Stimulated activated CD8-positive, alpha-beta memory T cell treated with anti-CD3 and anti-CD28 coated beads, Interleukin-2, amount 100 ng/mL, for 48 hours (primary cell): ENCODE results near the gene DSC3.

ENCODE experiments used
- DNase-seq, 2 donors: peaks; one replicate each; pipeline ENCODE4 v3.0.0-alpha.2; 2020; ENCODE audit warnings: low read depth in 2 of 2

Gene DSC3

DNA sequence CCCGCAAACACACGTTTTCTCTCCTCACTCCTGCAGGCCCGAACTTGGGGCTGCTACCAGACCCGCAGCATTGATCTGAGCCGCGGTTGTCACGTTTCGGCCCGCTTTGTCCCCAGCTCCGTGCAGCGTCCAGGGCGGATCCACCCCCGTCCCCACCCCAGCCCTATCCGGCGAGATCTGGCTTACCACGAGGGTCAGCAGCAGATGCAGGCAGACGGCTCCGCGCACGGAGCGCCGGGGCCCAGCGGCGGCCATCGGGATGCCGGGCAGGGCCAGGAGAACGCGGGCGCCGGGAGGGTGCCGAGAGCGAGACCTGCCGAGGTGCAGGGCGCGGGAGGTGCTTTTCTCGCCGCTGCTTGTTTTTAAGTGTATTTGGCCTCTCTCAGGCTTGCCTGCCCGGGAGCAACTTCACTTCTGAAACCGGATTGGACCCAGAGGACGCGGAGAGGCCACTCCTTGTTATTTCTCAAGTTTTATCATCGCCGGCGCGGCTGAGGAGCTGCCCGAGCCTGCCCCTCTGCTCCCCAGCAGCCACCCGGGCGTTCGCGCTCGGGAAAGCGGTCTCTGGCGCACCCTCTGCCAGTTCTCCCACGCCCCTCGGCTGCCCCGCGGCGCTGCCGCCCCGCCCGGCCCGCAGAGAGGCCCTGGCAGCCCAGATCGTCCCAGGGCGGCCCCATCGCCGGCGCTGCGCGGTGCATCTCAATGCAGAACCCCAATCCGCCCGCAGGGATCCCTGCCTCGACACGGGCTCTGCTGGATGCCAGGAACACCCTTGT is at the start of gene DSC3:
Gene DSC3, minus strand, starts transcription at position 337 of the 776 bp plus-strand sequence. Its CDS starts 82 bp downstream, at position 255.
- no peak for DNase-seq

DNA sequence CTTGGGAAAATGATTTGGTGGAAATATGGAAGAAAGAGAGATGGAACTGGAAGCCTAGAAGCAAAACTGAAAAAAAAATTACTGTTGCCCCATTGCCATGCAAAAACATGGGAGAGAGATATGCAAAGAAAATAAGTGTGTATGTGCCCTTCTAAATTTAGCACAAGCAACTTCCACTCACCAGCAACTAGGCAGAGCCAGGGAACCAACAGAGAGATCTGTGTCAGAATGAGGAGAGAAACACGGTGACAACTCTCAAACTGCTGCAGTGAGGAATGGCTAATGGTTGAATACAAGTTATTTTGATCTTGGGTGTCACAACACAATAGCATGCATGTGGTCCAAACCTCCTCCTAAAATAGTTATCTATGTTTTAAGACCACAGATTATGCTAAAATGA is 48.8 kb upstream of the DSC3 start:
- no peak for DNase-seq

DNA sequence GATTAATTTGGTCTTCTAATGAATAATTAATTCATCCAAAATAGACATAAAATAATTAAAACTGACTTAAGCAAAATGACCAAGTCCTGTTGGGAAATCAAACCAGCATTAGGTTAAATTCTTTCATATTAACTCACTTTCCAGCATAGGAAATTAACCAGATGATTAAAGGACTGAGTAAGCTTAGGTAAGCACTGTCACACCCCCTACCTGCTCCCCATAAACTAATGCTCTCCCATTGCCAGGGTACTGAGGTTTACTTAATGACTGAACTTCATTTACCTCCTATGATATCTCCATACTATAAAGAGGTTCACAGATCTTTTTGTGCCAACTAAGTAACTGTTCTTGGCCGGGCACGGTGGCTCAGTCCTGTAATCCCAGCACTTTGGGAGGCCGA is 46.0 kb upstream of the DSC3 start:
- DNase-seq, result no peak

DNA sequence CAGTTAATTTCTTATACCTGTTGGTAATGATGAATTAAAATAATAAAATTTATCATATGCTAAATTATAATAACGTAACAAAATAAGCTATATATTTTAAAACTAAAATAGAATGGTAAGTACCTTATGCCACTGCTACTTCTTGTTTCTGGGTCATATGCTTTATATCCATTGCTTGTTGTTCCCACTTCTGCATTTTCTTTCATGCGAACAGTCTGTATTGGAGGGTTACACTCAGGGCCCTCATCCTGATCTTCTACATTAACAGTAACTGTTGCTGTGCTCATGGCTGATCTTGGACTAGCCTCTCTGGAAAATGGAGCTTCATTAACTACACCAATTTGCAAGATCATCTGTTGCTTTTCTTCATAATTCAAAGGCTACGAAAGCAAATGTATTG is 37.4 kb upstream of the DSC3 start:
- no peak for DNase-seq

DNA sequence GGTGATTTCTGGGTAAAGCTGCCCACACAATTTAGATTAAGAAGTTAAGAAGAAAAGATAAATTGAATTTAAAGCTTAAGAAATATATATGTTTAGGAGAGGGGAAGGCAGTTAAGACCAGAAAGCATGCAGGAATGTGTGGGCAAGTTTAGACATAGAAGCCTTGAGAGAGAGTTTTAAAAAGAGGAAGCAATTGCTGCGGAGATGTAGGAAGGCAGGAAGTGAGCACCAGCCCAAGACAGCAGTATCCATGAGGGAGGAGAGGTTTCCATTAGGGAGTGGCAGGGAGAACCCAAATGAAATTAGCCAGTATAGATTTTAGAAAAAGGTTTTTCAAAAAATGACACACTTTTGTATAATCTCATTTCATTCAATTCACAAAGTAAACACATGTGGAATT is 35.3 kb upstream of the DSC3 start:
- DNase-seq, result no peak

DNA sequence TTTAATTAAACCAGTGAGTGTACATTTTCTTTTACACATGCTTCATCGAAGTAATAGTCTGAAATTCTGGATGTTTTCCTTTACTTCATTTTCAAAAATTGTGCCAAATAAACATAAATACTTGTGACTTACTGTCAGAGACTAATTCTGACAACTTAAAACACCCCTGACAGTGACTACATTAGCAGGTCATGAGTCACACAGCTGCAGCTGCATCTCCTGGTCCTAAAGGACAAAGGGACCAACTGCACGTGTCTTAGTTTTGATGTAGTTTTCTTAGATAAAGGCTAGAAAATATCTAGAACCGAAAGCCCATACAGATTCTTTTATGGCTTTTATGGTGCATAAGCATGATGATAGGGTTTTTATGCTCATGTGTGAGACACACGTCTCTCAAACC is 29.6 kb upstream of the DSC3 start:
- DNase-seq, result no peak

DNA sequence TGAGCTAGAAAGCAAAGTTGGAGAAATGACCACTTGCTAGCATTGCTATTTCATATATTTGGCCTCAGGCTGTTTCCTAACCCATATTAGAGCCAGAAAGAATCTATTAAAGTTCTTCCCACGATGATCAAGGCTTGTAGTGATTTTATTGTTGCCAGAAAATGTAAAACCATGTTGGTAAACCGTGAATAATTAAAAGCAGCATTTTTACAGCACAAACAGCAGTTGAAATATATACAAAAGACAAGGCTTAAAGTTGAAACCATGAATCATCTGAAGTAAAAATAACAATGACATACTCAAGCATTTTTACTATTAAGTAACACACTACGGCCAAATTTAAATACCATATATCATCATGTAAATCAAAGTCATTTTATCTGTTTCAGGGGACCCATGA is 27.7 kb upstream of the DSC3 start:
- no peak for DNase-seq

DNA sequence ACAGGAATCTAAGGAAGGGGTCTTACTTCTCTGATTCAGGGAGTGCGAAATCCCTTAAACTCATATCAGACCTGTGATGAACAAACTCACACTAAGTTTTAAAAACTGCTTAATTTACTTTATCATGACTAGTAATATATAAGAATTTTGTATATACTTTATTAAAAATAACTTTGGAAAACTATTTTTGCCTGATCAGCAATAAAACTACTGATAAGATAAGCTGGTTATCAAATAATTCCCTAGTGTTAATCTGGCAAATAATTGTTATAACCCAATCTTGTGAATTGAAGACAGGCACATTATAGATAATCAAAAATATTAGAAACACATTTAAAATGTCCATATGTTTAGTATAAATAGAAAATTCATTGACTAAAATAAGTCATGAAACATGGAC is 23.7 kb upstream of the DSC3 start:
- no peak for DNase-seq

DNA sequence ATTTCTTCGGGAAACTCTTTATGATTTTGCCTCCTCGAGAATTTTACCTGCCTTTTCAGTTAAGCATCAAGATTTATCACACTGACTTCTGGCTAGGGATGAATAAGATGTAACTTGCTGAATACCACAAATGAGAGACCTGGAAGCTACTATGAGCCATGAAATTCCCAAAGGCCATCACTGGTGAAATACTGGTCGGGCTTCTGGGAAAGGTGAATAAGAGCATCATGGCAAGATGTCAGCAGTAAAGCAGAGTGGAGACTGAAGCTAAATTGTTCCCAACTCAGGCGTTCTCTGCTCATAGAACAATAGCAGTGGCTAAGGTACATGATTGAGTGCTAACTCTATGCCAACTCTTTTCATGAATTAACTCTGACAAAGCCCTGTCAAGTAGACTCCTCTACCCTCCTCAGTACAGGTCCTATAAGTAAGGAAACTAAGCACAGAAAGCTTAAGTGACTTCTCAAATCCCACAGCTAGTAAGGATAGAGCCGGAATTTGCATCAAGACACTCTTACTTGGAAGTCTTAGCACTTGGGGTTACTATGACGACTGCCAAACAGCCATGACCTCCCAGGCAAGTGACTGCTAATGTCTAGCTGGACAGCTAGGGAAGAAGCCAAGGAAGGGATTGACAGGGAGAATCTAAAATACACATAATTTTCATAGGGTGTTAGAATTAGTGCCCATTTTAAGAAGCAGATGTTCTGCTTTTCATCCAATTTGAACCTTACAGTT is 22.7 kb upstream of the DSC3 start:
- no peak for DNase-seq

DNA sequence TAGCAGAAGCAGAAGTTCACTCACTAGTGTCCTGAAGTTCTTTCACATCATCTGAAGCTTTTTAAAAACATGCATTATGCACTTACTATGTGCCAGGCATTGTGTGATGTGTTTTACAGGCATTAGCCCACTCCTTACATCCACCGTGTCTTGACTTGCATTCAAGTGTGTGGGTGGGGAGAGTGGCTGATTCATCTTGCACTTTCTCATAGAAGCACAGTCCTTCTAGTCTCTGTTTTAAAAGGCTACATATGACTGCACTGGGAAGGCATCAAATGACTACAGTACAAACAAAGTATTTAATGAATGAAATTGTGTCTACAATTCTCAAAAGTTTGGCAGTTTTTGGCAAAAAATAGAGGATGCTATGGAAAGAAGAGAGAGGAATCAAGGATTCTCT is 21.6 kb upstream of the DSC3 start:
- DNase-seq, result no peak

DNA sequence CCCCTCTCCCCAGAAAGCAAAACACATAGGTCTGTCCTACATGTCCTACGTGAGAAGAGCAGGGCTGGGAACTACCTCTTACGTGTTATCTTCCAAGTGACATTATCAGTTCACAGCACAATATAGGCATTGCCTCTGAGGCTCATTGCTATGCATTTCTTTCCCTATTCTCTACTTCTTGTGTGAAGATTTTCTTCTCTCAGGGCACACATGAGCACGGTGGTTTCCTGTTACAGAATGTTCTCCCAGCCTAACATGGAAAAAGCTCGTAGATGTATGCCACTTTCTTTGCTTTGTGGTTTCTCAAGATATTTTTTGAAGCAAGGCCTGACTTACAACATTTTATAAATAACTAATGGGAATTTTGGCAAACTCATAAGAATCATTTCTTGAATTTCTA is 19.4 kb upstream of the DSC3 start:
- no peak for DNase-seq

DNA sequence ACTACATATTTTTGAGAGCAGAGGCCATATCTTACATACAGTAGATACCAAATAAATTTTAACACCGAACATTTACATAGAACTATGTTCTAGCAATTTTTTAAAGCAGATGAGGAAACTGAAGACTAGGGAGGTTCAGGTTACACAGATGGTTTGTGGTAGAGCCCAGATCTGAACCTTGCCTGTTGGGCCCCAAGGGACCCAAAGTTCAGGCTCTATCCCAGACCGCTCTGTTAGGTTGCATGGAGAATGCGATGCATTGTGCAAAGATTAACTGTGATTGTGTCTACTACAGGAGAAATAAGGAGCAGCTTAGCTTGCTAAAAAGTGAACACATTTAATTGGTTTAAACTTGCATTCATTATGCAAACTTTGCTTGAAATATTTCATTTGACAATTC is 16.4 kb upstream of the DSC3 start:
- DNase-seq, result no peak

DNA sequence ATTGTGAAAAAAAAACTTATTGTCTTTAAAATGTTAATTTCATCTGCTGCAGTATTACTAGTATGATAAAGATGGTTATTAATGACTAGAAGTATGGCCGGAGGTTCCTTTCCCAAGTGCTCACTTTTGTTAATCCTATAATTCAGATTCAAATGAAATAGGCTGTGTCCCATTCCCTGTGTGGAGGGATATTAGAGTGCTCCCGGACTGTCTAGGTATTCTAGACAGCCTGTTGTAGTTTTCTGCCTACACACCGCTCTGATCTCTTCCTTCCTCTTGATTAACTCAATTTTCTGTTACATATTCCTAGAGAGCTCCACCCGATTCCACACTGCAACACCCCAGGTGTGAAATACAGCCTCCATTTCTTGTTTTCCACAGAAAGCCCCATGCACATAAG is 15.4 kb upstream of the DSC3 start:
- DNase-seq, result no peak

DNA sequence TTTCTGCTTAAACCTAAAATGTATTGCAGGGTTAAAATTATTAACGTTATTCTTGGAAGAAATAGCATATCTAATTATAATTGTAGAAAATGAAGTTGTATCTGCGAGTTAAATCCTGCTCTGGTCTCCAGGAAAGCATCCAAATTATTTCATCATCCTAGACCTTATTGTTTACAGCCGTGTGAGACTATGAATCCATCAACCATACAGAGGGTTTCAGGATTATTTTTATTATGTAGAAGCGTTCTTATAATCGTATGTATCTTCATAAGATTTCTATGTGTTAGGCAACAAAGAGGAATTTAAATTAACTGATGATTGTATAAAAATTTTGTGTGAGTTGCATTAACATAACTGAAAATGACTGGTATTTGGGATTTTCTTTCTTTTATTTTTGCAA is 14.5 kb upstream of the DSC3 start:
- DNase-seq, result no peak

DNA sequence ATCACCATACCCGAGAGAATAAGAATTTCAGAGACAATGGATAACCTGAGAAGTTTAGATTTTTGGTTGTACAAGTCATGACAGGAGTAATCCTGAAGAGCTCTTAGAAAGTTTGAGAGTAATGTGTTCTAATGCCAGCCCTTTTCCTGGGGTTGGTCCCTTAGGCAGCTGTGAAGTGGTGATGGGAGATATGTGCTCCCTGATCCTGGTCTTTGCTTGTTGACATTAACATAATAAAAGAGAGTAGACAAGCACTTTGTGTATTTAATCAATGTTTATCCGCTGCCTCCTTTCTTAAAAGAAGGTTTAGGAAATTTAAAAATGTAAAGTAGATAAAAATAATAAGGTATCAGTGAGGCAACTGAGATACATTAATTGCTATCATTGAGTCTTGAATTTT is 13.8 kb upstream of the DSC3 start:
- DNase-seq, result no peak

DNA sequence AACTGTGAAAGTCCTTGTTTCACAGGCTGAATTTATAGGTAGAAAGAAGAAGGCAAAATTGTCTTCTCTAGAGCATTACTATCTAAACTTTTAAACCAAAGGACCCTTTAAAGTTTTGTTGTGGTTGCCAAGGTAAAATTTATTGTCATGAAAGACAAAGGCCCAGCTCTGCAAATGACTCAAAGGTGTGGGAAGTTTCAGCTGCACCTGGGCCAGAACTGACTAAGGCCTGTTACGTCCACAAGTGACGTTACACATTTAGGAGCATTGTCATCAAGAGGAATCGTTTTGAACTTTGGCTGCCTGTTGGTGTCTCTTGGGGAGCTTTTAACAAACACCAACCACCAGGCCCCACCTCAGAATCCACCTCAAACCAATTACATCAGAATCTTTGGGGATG is 8.1 kb upstream of the DSC3 start:
- DNase-seq, result no peak

DNA sequence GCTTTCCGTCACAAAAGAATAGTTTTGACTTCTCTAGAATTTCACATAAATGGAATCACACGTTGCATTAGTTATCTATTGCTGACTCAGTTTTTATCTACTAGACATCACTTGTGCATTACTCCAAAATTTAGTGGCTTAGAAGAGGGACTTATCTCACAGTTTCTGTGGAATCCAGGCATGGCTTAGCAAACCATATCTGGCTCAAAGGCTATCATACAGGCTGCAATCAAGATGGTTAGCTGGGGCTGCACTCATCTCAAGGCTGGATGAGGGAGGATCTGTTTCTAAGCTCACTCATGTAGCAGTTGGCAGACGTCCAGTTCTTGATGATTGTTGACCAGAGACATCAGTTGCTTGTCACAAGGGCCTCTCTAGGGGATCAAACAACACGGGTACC is 6.6 kb upstream of the DSC3 start:
- no peak for DNase-seq

DNA sequence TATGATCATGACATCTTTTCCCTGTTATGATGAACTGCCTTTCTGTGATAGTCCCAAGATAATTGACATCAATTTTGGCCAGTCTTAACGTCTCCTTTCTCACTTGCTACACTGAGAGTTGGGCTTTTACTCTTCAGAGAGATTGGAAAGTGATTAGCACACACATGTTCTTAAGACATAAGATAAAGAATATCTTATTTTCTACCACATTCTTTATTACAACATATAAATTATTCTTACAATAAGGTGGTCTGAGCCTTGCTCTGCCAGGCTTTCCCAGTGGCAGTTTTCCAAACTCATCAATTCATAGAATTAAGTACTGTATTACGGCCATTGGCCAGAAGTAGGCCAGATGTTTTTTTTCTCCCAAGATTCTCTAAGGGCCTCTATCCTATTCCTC is 5.7 kb upstream of the DSC3 start:
- no peak for DNase-seq

DNA sequence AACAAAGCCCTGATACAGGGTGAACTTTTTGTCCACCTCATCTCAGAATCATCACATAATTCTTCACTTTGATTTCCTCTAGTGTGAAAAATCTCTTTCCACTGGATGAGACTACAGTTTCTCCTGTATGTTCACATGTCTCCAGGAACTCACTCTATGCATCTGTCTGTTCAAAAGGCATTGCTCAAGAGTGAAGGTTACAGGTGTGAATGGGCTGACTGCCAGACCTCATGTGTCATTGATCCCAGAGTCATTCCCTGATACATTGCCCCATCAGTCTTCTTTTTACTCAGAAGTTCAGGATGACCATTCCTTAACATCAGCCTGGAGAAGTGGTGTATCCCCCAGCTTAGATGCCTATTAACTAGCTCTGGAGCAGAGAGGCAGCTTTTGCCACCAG is 4.4 kb upstream of the DSC3 start:
- no peak for DNase-seq

DNA sequence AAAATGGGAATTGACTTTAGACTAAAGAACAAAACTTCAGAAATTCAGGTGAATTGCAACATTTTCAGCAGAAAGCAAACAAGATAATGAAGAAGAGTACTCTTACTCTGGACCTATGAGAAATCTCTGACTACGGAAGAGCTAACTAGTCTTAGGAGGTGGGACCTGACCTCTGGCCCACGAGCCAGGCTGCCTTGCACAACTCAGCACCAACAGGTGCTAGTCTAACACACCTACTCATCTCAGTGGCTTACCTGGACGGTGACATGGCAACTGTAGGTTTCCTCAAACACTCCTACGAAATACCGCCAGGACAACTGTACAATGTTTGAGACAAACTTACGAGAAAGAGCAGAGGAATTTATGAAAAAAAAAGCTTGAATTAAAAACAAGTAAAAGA is 3.1 kb upstream of the DSC3 start:
- DNase-seq, result no peak

DNA sequence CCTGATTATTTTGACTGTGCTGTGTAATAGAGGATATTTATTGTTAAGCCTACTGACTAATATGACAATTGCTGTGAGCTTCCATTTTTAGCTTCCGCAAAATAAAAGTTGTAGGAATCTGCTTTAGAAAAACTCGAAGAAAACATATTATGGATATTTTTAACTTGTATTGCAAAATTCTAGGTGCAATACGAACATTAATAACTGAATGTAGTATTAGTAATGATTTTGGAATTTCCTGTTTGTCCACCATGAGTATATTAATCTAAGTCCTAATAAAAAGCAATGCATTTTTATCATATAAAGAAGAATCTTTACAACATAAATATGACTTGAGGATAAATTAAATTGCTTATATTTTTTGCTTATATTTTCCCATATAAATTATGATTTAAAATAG is 2.4 kb upstream of the DSC3 start:
- DNase-seq, result no peak

DNA sequence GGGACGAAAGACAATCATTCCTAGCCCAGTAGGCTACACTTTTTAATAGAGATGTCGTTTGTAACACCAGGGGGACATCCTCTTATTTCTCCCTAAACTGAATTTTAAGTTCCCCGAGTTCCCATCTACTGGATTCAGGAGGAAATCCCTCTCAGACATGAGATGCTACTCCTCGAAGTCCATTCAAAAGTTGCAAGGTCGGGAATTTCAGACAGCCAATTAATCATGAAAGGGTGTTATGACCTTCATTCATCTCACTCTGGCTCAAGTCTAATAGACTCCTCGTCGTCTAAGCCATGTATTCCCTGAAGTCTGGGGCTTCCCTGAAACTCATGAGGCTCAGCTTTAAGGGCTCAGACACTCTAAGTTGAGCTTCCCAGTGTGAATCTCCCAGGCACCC is 1.2 kb upstream of the DSC3 start:
- no peak for DNase-seq

DNA sequence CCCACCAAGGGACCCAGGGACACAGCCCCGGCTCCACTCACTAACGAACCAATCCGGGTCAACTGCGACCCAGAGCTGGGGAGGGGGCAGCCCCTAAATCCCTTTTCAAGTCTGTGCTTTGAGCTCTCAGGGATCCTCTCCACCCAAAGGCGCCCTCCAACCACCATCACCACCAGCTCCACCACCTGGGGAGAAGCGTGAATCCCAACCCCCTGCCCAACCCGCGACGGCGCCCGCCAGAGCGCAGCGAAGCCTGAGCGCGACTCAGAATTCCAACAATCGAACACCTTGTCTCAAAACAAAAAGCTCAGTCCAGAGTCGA is 497 bp downstream of the DSC3 start:
- DNase-seq, result no peak
